ENCODE data around the gene GPR183.
"Not testable (repeated sequence)": the region's sequence is repeated elsewhere in the genome, so short reads cannot be mapped to it uniquely, and the experiment has no call there.

The GPR183 gene

GRCh38 chr13:99254830-99255229, 52.4 kb downstream of the GPR183 start:
- in situ Hi-C loops (cut with MboI; ENCODE audit: low sequenced_read_pairs) = loop anchor here (25.0 kb wide), 1 partner anchor 393 kb away; no protein-coding TSS in a partner anchor

DNA sequence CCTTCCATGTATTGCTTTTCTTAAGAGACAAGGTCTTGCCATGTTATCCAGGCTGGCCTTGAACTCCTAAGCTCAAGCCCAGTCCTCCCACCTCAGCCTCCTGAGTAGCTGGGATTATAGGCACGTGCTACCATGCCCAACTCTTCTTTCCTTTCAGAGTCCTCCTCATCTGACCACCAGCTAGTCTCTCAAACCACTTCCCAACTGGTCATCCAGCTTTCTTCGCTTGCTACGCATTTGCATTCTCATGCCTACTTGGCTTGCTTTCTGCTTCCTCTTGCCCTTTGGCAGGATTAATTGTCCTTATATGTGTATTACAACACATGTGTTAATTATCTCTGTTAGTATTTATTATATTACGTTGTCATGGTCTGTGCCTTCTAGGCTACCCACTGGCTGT, 55.3 kb downstream of the GPR183 start:
- in situ Hi-C loops (cut with MboI; ENCODE audit: low sequenced_read_pairs) = loop anchor here (25.0 kb wide), 1 partner anchor 390 kb away; no protein-coding TSS in a partner anchor

DNA sequence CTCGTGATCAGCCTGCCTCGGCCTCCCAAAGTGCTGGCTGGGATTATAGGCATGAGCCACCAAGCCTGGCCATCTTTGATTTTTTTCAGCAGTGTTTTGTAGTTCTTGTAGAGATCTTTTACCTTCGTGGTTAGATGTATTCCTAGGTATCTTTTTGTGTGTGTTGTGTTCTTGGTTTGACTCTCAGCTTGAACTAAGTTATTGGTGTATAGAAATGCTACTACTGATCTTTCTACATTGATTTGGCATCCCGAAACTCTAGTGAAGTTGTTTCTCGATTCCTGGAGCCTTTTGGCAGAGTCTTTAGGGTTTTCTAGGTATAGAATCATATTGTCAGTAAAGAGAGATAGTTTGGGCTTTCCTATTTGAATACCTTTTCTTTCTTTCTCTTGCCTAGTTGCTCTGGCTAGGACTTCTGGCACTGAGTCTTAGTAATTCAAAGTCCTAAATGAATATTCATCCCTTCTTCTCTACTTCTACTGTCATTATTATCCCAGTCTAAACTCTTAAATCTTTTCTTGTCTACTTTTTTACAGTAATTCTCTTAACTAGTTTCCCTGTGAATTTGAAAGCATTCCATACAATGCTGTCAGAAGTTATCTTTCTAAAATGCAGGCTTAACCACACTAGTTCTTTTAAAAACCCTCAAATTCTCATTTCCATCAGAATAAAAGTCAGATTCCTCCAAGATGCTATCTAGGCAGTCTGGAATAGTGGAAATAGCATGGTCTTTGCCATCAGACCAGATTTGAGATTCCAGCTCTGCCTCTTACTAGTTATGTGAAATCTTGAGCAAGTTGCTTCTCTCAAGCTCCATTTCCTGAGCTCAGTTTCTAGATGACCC, 56.0 kb downstream of the GPR183 start:
- in situ Hi-C loops (cut with MboI; ENCODE audit: low sequenced_read_pairs) = loop anchor here (25.0 kb wide), 1 partner anchor 389 kb away; no protein-coding TSS in a partner anchor

- in situ Hi-C loops (cut with MboI; ENCODE audit: low sequenced_read_pairs) = loop anchor here (25.0 kb wide), 1 partner anchor 387 kb away; no protein-coding TSS in a partner anchor
Observed at GRCh38 chr13:99249606-99250005, 57.6 kb downstream of the GPR183 start.

GRCh38 chr13:99249178-99249577, 58.0 kb downstream of the GPR183 start:
- in situ Hi-C loops (cut with MboI; ENCODE audit: low sequenced_read_pairs) = not testable (repeated sequence)

DNA sequence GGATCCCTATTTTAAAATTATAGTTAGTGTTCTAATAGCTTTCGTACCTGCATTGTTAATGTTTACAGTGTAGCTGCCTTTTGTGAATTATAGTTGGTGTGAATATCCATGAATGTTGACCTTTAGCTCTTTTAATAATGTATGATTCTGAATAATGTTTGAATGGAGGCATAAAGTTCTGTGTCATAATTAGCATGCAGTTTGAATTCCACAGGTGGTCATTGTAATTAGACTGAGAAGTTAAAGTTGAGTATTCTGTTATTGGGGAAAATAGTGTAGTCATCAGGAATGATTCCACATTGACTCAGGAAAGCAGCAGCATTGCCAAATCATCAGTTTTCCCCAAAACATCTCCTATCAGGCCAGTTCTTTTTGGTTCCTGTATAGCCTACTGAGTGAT, 61.1 kb downstream of the GPR183 start:
- in situ Hi-C loops (cut with MboI; ENCODE audit: low sequenced_read_pairs) = no loop called here
